ENCODE measurements around the gene INHA.

DNA sequence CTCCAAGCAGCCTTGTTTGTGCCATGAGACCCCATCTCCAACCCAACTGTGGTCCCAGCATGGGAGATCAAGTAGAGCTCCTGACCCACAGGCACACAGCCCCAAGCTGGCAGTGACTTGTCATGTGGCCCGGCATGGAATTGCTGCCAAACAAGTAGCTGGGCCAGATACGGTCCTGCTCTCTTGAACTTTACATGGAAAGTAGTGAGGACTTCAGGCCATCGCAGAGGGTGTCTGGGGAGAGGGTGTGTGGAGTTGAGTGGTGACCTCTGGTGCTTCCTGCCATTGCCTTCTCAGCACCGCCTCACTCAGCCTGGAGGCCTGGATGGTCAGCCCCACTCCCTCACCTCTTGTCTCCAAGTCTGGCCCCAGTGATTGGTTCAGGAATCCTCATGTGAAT lies 44.4 kb downstream of the INHA start:
- no peak for TF ChIP-seq SUZ12 (IDR thresholded peaks at IDR 0.05)
- TF ChIP-seq, protein P1, sequence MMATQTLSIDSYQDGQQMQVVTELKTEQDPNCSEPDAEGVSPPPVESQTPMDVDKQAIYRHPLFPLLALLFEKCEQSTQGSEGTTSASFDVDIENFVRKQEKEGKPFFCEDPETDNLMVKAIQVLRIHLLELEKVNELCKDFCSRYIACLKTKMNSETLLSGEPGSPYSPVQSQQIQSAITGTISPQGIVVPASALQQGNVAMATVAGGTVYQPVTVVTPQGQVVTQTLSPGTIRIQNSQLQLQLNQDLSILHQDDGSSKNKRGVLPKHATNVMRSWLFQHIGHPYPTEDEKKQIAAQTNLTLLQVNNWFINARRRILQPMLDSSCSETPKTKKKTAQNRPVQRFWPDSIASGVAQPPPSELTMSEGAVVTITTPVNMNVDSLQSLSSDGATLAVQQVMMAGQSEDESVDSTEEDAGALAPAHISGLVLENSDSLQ (IDR thresholded peaks at IDR 0.05): no peak
- TF ChIP-seq ELF4 (IDR thresholded peaks at IDR 0.05): no peak
- TF ChIP-seq FOXM1 (IDR thresholded peaks at IDR 0.05; ENCODE audit: borderline replicate concordance): no peak
- TF ChIP-seq FOXA1 (IDR thresholded peaks at IDR 0.05): no peak
- no peak for TF ChIP-seq HDGF (IDR thresholded peaks at IDR 0.05; ENCODE audit: borderline replicate concordance)
- no peak for TF ChIP-seq SP1 (IDR thresholded peaks at IDR 0.05)
- TF ChIP-seq FOXK2 (IDR thresholded peaks at IDR 0.05): no peak
- TF ChIP-seq ARNT (IDR thresholded peaks at IDR 0.05): no peak
- no peak for TF ChIP-seq NFRKB (IDR thresholded peaks at IDR 0.05)
- no peak for TF ChIP-seq CTBP1 (IDR thresholded peaks at IDR 0.05; ENCODE audit: borderline replicate concordance)
- TF ChIP-seq L3MBTL2 (conservative IDR thresholded peaks at IDR 0.05): no peak
- TF ChIP-seq ZNF384 (IDR thresholded peaks at IDR 0.05): no peak
- TF ChIP-seq LEF1 (IDR thresholded peaks at IDR 0.05; ENCODE audit: borderline replicate concordance): no peak
